ENCODE measurements around the gene HBZ.

GRCh38 chr16:180101-180675 is 27.7 kb downstream of the HBZ start, which contains the start of gene HBQ1:
- TF ChIP-seq POLR2A (IDR thresholded peaks at IDR 0.05) (no peak), CTCF (IDR thresholded peaks at IDR 0.05) (peak in 1 of 4 experiments; percentile 28), POLR2AphosphoS5 (IDR thresholded peaks at IDR 0.05) (no peak), EP300 (IDR thresholded peaks at IDR 0.05) (no peak)

Measured in sigmoid colon (tissue), 4 donors.